Epithelial cell of prostate (primary cell): ENCODE results near the gene SUN3.
A peak's percentile ranks its signal among the peaks of the same experiment; 100 is the strongest.
"Not testable (repeated sequence)": the region's sequence is repeated elsewhere in the genome, so short reads cannot be mapped to it uniquely, and the experiment has no call there.

Source experiments
- DNase-seq: peaks from one replicate; pipeline ENCODE4 v3.0.0-alpha.2; 2011; ENCODE audit warnings: low read depth, low spot score
- H3K27ac ChIP-seq: fragments of 450-650 bp; 2 replicates; pipeline ENCODE4 v1.5.1; 2017; ENCODE audit warnings: mild to moderate bottlenecking

The SUN3 gene

GRCh38 chr7:47949703-47950102, 79.2 kb downstream of the SUN3 start:
- no peak overlapping the region for H3K27ac ChIP-seq
- DNase-seq, result no peak

GRCh38 chr7:47948141-47948790, 80.6 kb downstream of the SUN3 start, which contains the start of gene PKD1L1:
Gene PKD1L1 (minus strand): TSS chr7:47948466. CDS start chr7:47948440, 26 bp downstream.
- no peak within 1 kb of the TSS for H3K27ac ChIP-seq
- no peak for DNase-seq

GRCh38 chr7:47947355-47947749, 81.6 kb downstream of the SUN3 start:
- no peak for DNase-seq
- H3K27ac ChIP-seq, result no peak overlapping the region

GRCh38 chr7:47946581-47947354, 82.1 kb downstream of the SUN3 start:
- peak; percentile 26 for DNase-seq
- H3K27ac ChIP-seq, result no peak overlapping the region

- no peak overlapping the region for H3K27ac ChIP-seq
- DNase-seq, result no peak
Observed at GRCh38 chr7:47945261-47946015, 83.5 kb downstream of the SUN3 start.

- DNase-seq, result no peak
- H3K27ac ChIP-seq, result no peak overlapping the region
Observed at GRCh38 chr7:47944536-47945260, 84.2 kb downstream of the SUN3 start.

- no peak for DNase-seq
- H3K27ac ChIP-seq, result no peak overlapping the region
Observed at GRCh38 chr7:47943676-47944474, 85.0 kb downstream of the SUN3 start.

GRCh38 chr7:47942651-47943050, 86.3 kb downstream of the SUN3 start:
- H3K27ac ChIP-seq, DNase-seq: not testable (repeated sequence)

GRCh38 chr7:47942132-47942531, 86.8 kb downstream of the SUN3 start:
- DNase-seq, result no peak
- no peak overlapping the region for H3K27ac ChIP-seq

- DNase-seq, result no peak
- no peak overlapping the region for H3K27ac ChIP-seq
Observed at GRCh38 chr7:47941136-47941844, 87.6 kb downstream of the SUN3 start.

GRCh38 chr7:47940088-47941013, 88.6 kb downstream of the SUN3 start:
- no peak for DNase-seq
- no peak overlapping the region for H3K27ac ChIP-seq

GRCh38 chr7:47939425-47940036, 89.4 kb downstream of the SUN3 start:
- H3K27ac ChIP-seq, result no peak overlapping the region
- no peak for DNase-seq

GRCh38 chr7:47938574-47939165, 90.2 kb downstream of the SUN3 start:
- no peak overlapping the region for H3K27ac ChIP-seq
- no peak for DNase-seq

GRCh38 chr7:47937711-47938573, 91.0 kb downstream of the SUN3 start:
- DNase-seq, result no peak

More at GRCh38 chr7:47937711-47938573, 91.0 kb downstream of the SUN3 start:
- H3K27ac ChIP-seq, result no peak overlapping the region
